GM12878 (cell line): ENCODE measurements around the gene HMGB1. TPM values are rescaled to one million over a fixed set of nuclear protein-coding genes. Genes with fewer than 3 reads are reported as not detected.
A peak's percentile ranks its signal among the peaks of the same experiment; 100 is the strongest.

Experiments
- BHLHE40 ChIP-seq, 2 experiments: fragments of 450-650 bp in 1 of 2; IDR thresholded peaks; 2 replicates each; pipeline ENCODE4 v1.6.1; 2011 to 2017; ENCODE audit warnings: low read depth in 2 of 2, borderline replicate concordance in 1 of 2, improper control_type of control experiment in 1 of 2, low read length in 1 of 2, mild to moderate bottlenecking in 1 of 2
- BMI1 ChIP-seq: fragments of 450-650 bp; IDR thresholded peaks from 2 replicates; pipeline ENCODE4 v1.6.1; 2016; ENCODE audit warnings: mild to moderate bottlenecking, moderate library complexity, borderline replicate concordance
- CHD4 ChIP-seq: fragments of 200-600 bp; sonication (generic); IDR thresholded peaks from 2 replicates; pipeline ENCODE4 v1.6.1; 2016; ENCODE audit warnings: mild to moderate bottlenecking
- GABPA ChIP-seq: IDR thresholded peaks from 2 replicates; pipeline ENCODE4 v1.6.1; 2014; ENCODE audit warnings: antibody characterized with exemption, low read depth, mild to moderate bottlenecking, inconsistent platforms
- IKZF1 ChIP-seq: fragments of 450-650 bp; conservative IDR thresholded peaks from 2 replicates; pipeline ENCODE4 v1.6.1; 2017; ENCODE audit warnings: antibody characterized with exemption, mild to moderate bottlenecking
- IKZF2 ChIP-seq, 2 experiments: fragments of 450-650 bp; IDR thresholded peaks; 2 replicates each; pipeline ENCODE4 v1.6.1; 2017; ENCODE audit warnings: mild to moderate bottlenecking in 2 of 2, moderate library complexity in 2 of 2
- NFIC ChIP-seq: IDR thresholded peaks from 2 replicates; pipeline ENCODE4 v1.6.1; 2012; ENCODE audit warnings: low read depth, mild to moderate bottlenecking, inconsistent platforms, low read length, moderate library complexity
- SMARCA5 ChIP-seq: fragments of 450-650 bp; IDR thresholded peaks from 2 replicates; pipeline ENCODE4 v1.6.1; 2017; ENCODE audit warnings: mild to moderate bottlenecking
- SREBF1 ChIP-seq: IDR thresholded peaks from 2 replicates; pipeline ENCODE4 v1.6.1; 2012; ENCODE audit warnings: mild to moderate bottlenecking, low read length
- STAT3 ChIP-seq: IDR thresholded peaks from 2 replicates; pipeline ENCODE4 v1.6.1; 2011; ENCODE audit warnings: low read depth, low read length, improper control_type of control experiment
- SUPT20H ChIP-seq: IDR thresholded peaks from 2 replicates; pipeline ENCODE4 v1.6.1; 2011; ENCODE audit warnings: low read depth, mild to moderate bottlenecking, low read length, moderate library complexity, borderline replicate concordance; ENCODE audit not compliant: control insufficient read depth
- TARDBP ChIP-seq: IDR thresholded peaks from 2 replicates; pipeline ENCODE4 v1.6.1; 2016; ENCODE audit warnings: borderline replicate concordance
- YY1 ChIP-seq: IDR thresholded peaks from 2 replicates; pipeline ENCODE4 v1.6.1; 2011; ENCODE audit warnings: low read depth, mild to moderate bottlenecking, low read length
- ZBED1 ChIP-seq: IDR thresholded peaks from 2 replicates; pipeline ENCODE4 v1.6.1; 2016; ENCODE audit warnings: borderline replicate concordance
- polyA plus RNA-seq, 11 experiments: library from polyadenylated mRNA; depleted of rRNA in 4 of 11; unstranded in 6 of 11; stranded (reverse) in 5 of 11; fragments of >200 nt; fragmentation: Nextera tagmentation in 4 of 11; fragmentation: Illumina TruSeq in 1 of 11; extraction: Ambion mirVana in 4 of 11; extraction: Trizol in 1 of 11; gene quantifications; 1 replicate in 1 of 11; 2 replicates in 10 of 11; pipeline versions ENCODE4 v1.2.1 to v1.2.3, GENCODE V29; 2011 to 2016; ENCODE audit warnings: inconsistent platforms in 2 of 11, missing spikeins in 2 of 11, low read depth in 1 of 11
- total RNA-seq, 4 experiments: library from RNA; depleted of rRNA in 3 of 4; stranded (reverse); fragments of >200 nt in 3 of 4; fragmentation: Illumina TruSeq in 1 of 4; extraction: Trizol in 1 of 4; gene quantifications; 2 replicates each; pipeline versions ENCODE4 v1.2.1 to v1.2.3, GENCODE V29; 2013 to 2021
- TF ChIP-seq, protein P1 (sequence below): fragments of 450-650 bp; IDR thresholded peaks from 2 replicates; pipeline ENCODE4 v1.6.1; 2017; ENCODE audit warnings: mild to moderate bottlenecking, moderate library complexity
- TF ChIP-seq, protein P2 (sequence below): fragments of 450-650 bp; IDR thresholded peaks from 2 replicates; pipeline ENCODE4 v1.6.1; 2017; ENCODE audit warnings: mild to moderate bottlenecking, low read depth, inconsistent platforms; ENCODE audit not compliant: poor library complexity, severe bottlenecking
- TF ChIP-seq, protein P3 (sequence below): IDR thresholded peaks from 2 replicates; pipeline ENCODE4 v1.6.1; 2012; ENCODE audit warnings: improper control_type of control experiment, low read depth, low read length; ENCODE audit not compliant: insufficient replicate concordance

The HMGB1 gene
- total and polyA plus RNA-seq, 10 of the 15 experiments (the other 5 are each of a cell fraction or from before 2014, with no cell fraction given) = 365 to 2,529 (median 1,396) TPM

DNA sequence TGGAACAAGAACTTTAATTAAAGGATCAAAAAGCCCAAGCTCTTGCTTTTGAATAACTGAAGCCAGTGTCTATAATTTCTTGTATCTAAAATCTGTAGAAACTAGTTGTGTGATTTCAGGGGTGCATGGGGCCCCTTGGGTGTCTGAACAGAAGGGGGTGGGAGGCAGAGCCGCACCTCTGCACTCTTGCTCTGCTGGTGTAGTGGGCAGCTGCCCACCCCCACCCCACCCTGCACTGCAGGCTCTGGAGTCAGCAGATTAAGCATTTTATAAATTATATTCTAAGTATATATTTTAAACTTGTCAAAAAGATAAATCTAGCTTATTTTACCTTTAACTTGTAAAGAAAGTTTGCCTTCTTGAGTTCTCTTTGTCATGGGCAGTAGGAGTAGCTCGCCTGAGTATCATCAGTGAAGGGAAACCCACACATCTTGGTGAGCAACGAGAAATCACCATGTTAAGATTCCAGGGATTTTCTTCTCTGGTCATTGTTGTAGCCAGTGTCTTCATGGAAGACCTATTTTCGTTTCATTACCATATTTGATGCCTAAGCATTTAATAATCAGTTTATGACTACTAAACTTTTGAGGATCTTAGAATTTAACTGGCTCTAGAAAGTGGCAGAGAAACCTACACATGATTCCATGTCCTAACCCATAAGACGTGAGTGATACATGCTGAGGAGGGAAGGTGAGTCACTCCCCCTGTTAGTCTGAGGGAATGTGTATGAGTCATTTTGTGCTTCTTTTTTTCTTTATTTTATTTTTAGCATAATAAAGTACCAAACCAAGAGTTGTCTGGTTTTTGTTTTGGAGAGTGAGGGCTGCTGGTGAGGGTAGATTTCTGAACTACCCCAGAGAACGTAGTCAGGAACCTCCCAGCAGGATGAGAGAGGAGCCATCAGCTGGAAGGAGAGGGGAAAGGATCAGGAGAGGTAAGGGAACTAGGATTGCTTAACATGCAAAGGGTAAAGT is 35.7 kb downstream of the HMGB1 start (continued):
- TF ChIP-seq, protein P1, sequence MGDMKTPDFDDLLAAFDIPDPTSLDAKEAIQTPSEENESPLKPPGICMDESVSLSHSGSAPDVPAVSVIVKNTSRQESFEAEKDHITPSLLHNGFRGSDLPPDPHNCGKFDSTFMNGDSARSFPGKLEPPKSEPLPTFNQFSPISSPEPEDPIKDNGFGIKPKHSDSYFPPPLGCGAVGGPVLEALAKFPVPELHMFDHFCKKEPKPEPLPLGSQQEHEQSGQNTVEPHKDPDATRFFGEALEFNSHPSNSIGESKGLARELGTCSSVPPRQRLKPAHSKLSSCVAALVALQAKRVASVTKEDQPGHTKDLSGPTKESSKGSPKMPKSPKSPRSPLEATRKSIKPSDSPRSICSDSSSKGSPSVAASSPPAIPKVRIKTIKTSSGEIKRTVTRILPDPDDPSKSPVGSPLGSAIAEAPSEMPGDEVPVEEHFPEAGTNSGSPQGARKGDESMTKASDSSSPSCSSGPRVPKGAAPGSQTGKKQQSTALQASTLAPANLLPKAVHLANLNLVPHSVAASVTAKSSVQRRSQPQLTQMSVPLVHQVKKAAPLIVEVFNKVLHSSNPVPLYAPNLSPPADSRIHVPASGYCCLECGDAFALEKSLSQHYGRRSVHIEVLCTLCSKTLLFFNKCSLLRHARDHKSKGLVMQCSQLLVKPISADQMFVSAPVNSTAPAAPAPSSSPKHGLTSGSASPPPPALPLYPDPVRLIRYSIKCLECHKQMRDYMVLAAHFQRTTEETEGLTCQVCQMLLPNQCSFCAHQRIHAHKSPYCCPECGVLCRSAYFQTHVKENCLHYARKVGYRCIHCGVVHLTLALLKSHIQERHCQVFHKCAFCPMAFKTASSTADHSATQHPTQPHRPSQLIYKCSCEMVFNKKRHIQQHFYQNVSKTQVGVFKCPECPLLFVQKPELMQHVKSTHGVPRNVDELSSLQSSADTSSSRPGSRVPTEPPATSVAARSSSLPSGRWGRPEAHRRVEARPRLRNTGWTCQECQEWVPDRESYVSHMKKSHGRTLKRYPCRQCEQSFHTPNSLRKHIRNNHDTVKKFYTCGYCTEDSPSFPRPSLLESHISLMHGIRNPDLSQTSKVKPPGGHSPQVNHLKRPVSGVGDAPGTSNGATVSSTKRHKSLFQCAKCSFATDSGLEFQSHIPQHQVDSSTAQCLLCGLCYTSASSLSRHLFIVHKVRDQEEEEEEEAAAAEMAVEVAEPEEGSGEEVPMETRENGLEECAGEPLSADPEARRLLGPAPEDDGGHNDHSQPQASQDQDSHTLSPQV = no peak
- TF ChIP-seq STAT3 (0 out of 2 replicates have a peak, but pooled peaks have one; percentile 26), GABPA (no peak), IKZF2 (IDR thresholded peaks at IDR 0.05) (peak; percentile 88 to 91), NFIC (peak; percentile 82), IKZF1 (peak; percentile 73), SUPT20H (no peak), SREBF1 (no peak), ZBED1 (no peak), YY1 (no peak), BHLHE40 (IDR thresholded peaks at IDR 0.05; ENCODE audit: borderline replicate concordance in 1 of 2, low read depth in 2 of 2, low read length in 1 of 2) (0 out of 4 replicates have a peak, but pooled peaks of 1 of the 2 experiments have one; percentile 49), TARDBP (no peak), SMARCA5 (no peak), CHD4 (no peak), BMI1 (no peak)
- TF ChIP-seq, protein P2, sequence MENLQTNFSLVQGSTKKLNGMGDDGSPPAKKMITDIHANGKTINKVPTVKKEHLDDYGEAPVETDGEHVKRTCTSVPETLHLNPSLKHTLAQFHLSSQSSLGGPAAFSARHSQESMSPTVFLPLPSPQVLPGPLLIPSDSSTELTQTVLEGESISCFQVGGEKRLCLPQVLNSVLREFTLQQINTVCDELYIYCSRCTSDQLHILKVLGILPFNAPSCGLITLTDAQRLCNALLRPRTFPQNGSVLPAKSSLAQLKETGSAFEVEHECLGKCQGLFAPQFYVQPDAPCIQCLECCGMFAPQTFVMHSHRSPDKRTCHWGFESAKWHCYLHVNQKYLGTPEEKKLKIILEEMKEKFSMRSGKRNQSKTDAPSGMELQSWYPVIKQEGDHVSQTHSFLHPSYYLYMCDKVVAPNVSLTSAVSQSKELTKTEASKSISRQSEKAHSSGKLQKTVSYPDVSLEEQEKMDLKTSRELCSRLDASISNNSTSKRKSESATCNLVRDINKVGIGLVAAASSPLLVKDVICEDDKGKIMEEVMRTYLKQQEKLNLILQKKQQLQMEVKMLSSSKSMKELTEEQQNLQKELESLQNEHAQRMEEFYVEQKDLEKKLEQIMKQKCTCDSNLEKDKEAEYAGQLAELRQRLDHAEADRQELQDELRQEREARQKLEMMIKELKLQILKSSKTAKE = peak; percentile 66
- TF ChIP-seq, protein P3, sequence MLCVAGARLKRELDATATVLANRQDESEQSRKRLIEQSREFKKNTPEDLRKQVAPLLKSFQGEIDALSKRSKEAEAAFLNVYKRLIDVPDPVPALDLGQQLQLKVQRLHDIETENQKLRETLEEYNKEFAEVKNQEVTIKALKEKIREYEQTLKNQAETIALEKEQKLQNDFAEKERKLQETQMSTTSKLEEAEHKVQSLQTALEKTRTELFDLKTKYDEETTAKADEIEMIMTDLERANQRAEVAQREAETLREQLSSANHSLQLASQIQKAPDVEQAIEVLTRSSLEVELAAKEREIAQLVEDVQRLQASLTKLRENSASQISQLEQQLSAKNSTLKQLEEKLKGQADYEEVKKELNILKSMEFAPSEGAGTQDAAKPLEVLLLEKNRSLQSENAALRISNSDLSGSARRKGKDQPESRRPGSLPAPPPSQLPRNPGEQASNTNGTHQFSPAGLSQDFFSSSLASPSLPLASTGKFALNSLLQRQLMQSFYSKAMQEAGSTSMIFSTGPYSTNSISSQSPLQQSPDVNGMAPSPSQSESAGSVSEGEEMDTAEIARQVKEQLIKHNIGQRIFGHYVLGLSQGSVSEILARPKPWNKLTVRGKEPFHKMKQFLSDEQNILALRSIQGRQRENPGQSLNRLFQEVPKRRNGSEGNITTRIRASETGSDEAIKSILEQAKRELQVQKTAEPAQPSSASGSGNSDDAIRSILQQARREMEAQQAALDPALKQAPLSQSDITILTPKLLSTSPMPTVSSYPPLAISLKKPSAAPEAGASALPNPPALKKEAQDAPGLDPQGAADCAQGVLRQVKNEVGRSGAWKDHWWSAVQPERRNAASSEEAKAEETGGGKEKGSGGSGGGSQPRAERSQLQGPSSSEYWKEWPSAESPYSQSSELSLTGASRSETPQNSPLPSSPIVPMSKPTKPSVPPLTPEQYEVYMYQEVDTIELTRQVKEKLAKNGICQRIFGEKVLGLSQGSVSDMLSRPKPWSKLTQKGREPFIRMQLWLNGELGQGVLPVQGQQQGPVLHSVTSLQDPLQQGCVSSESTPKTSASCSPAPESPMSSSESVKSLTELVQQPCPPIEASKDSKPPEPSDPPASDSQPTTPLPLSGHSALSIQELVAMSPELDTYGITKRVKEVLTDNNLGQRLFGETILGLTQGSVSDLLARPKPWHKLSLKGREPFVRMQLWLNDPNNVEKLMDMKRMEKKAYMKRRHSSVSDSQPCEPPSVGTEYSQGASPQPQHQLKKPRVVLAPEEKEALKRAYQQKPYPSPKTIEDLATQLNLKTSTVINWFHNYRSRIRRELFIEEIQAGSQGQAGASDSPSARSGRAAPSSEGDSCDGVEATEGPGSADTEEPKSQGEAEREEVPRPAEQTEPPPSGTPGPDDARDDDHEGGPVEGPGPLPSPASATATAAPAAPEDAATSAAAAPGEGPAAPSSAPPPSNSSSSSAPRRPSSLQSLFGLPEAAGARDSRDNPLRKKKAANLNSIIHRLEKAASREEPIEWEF = no peak
